Inflammatory macrophage treated with lipopolysaccharide for 4 hours (primary cell): ENCODE measurements around the gene ZFYVE28.
A peak's percentile ranks its signal among the peaks of the same experiment; 100 is the strongest.
"Not testable (repeated sequence)": the region's sequence is repeated elsewhere in the genome, so short reads cannot be mapped to it uniquely, and the experiment has no call there.

ENCODE experiments used
- DNase-seq: peaks from one replicate; pipeline ENCODE4 v3.0.0-alpha.2; 2020

The ZFYVE28 gene

DNA sequence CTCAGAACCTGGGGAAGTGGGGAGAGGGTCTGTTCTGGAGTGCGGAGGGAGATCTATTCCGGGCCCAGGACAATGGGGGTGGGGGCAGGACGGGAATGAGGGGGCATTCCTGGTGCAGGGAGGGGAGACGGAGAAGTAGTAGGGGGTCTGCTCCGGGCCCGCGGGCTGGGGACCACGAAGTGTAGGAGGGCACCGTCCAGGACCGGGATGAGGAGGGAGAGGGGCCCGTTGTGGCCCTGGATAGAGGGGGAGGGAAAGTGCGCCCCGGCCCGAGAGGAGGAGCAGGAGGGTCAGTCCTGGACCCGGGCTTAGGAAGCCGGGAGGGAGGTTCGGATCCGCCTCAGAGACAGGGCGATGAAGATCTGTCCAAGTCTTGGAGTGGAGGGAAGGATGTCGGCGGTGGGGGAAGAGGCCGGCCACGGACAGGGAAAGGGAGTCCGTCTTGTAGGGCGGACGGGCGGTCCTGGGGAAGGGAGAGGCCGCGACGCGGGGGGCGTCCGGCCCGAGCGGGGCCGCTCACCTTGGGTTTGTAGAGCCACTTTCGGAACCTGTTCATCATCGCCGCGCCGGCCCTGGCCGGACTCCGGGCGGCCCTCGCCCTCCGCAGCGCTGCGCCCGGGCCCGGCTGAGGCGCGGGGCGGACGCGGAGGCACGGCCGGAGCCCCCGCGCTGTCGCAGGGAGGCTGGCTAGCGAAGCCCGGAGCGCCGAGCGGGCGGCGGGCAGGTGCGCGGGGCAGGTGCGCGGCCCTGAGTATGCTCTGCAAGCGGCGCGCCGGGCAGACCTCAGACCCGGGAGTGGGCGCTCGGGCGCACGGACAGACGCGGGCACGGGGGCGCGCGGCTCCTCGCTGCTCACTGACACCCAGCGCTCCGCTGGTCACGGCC lies at the start of gene ZFYVE28:
Gene ZFYVE28, minus strand, starts transcription at position 881 of the 885 bp plus-strand sequence. Its CDS starts 322 bp downstream, at position 559.
- no peak for DNase-seq

DNA sequence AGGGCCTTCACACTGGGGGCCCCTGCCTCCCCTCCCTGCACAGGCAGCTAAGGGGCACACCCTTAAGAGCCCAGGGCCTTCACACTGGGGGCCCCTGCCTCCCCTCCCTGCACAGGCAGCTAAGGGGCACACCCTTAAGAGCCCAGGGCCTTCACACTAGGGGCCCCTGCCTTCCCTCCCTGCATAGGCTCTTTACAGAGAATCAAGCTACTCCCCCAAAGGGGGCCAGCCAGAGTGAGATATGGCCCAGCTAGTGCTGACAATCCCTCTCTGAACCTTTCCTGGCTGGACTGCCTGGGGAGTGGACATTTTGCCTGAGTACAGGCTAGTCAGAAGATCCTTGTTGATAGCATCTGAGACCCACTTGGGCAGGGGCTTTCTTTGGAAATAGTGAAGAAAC lies 47.1 kb upstream of the ZFYVE28 start:
- DNase-seq = not testable (repeated sequence)

DNA sequence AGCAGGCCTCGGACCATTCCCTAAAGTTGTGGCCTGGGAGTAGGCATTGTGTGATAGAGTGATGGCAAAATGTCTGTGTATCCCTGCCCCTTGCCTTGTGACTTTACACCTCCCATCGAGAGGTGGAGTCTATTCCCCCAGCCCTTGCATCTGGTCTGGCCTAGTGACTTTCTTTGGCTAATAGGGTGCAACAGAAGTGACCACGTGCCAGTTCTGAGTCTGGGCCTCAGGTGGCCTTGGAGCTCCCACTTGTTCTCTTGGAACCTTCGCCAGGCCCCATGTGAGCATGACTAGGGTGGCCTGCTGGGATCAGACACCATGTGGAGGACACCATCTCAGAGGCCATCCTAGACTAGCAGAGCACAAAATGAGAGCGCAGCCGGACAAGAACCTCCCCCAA lies 46.6 kb upstream of the ZFYVE28 start:
- DNase-seq = no peak

DNA sequence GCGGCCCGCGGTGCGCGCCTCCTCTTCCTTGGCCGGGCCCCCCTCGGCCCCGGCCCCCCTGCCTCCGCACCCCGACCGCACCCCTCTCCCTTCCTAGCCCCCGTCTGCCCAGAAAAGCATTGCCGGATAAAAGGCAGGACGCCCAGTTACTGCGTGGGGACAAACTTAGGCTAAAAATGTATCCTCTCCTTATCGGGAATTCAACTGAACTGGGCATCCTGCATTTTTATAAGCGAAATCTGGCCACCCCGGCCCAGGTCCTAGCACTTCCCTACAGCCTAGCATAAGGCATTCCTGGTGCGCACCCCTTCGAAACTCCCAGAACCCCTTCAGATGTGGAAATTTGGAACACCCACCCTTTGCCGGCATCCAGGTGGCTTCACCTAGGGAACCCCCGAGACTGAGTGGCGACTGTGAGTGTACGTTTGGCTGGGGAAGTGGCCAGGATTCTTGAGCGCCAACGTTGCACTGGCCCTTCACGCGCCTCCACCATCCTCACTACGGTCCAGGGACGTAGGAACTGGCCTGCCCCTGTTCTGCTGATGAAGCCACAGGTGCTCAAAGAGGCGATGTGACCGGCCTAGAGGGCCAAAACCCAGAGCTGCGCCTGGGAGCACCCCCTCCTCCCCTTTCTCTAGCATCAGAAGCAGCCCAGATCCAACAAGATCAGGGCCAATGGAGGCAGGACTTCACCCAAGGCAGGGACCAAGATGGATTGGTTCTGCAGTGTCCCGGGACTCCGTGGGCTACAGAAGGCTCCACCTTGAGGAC lies 44.7 kb upstream of the ZFYVE28 start:
- DNase-seq = no peak

DNA sequence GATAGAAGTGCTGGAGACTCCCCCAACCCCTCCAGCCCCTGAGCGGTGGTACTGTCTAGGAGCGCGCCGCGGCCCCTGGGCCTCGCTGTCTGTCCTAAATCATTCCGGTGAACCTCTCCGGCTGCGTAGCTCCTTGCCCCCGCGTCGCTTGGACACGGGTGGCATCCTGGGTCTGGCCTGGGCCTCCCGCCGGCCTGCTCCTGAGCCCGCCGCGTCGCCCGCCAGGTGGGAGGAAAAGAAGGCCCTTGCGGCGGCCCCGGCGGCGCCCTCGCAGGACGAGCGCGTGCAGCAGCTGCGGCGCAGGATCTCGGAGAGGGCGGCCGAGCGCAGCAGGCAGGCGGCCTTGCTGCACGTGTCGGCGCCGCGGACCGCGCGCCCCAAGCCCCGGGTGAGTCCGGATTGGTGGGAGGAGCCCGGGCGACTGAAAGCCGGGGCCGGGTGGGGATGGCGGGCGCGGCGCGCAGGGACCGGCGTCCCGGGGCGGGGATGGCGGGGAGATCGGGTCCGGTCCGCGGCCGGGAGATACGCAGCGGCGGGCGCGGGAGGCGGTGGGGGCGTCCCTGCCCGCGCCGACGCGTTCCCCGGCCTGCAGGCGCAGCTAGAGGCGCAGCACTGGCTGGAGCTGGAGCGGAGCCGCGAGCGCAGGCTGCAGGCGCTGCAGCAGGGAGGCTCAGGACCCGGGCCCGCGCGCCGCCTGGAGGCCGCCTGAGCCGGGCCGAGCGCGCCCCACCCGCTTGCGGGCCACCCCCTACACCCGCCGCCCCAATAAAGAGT lies 44.0 kb upstream of the ZFYVE28 start:
- peak; percentile 59 for DNase-seq

DNA sequence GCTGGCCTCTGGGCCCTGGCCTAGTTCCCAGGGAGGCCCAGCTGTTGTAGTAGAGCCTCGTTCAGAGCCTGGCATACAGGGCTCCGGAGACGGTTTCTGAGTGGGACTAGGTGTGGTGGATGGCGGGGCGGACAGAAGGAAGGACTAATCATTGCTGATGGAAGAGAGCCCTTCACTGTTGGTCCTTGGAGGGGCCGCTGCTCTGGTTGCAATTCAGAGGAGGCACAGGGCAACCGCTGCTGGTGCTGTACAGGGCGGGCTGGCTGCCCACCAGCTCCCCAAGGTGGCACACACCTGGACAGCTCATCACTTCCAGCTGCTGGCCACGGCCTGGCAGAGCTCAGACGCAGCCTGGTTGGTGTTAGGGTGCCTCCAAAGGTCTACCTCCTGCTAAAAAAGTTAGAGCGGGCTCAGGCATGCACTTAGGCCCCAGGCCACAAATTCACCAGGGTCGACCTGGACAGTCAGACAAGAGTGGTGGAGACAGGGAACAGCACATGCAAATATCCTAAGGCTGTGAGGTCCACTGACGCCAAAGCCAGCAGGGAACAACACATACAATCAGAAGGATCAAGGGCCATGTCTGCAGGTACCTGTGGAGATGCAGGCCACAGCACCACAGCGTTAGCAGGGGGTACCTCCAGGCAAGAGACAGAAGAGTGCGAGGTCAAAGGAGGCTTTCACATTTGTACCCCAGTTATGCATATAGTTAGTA lies 43.0 kb upstream of the ZFYVE28 start:
- DNase-seq = no peak

DNA sequence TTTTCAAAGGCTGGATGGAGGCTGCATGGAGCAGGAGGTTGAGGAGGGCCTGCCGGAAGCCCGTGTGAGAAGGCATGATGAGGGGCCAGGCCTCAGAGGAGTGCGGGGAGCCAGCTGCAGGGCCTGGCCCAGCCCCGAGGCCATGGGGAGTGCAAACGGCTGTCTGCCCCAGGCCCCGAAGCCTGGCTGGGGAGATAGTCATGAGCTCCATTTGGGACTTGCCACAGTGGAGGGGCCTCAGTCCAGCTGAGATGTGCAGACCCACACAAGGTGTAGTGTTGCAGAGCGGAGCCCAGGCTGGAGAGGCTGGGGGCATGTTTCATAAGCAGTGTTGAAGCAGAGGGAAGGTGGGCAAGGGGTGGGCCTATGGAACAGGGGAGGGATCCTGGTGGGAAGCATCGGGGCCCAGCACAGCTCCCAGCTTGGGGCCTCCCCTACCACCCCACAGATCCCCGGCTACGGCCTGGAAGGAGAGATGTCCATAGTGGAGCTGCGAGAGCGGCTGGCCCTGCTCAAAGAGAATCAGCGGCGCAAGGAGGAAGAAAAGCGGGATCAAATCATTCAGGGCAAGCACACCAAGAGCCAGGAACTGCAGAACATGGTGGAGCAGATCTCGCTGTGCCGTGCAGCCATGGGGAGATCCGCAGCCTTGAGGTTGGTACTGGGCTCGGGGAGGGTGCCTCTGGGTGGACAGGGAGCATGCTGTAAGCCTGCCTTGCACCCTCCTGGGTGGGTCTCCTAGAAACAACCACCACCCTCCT lies 41.3 kb upstream of the ZFYVE28 start:
- no peak for DNase-seq

DNA sequence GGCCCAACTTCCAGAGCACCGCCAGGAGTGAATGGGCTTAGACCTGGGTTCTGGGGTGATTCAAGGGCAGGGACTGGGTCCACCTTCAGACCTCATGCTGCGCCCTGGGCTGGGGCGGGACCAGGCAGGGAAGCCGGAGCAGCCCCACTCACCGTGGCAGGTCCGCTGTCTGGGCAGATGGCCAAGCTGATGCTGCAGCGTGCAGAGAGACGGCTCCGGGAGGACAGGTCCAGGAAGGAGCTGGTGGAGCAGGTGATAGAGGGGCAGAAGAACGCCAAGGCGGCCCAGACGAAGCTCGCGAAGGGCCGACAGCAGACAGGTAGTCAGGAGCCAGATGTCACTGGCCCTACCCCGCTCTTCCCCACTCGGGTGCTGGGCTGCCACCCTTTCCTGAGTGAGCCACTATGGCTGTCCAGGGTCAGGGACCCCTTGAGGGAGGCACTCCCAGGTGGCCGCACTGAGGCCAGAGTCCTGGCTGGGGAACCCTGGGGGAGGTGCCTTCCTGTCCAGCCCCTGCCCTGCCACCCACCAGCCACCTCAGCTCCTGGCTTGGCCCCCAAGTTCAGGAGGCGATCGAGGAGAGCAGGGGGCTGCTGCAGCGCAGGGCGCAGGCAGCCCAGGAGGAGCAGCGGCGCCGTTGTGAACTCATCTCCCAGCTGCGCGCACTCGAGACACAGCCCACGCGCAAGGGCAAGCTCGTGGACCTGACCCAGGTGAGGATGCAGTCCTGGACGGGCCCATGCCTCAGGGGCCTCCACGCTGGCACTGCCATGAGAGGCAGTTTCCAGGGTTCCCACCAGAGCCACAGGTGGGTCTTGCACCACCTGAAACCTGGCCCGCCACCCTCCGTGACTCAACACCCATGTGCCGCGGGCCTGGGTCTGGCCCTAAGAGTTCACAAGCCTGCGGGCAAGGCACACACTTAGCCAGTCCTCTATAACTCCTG lies 40.4 kb upstream of the ZFYVE28 start:
- no peak for DNase-seq

DNA sequence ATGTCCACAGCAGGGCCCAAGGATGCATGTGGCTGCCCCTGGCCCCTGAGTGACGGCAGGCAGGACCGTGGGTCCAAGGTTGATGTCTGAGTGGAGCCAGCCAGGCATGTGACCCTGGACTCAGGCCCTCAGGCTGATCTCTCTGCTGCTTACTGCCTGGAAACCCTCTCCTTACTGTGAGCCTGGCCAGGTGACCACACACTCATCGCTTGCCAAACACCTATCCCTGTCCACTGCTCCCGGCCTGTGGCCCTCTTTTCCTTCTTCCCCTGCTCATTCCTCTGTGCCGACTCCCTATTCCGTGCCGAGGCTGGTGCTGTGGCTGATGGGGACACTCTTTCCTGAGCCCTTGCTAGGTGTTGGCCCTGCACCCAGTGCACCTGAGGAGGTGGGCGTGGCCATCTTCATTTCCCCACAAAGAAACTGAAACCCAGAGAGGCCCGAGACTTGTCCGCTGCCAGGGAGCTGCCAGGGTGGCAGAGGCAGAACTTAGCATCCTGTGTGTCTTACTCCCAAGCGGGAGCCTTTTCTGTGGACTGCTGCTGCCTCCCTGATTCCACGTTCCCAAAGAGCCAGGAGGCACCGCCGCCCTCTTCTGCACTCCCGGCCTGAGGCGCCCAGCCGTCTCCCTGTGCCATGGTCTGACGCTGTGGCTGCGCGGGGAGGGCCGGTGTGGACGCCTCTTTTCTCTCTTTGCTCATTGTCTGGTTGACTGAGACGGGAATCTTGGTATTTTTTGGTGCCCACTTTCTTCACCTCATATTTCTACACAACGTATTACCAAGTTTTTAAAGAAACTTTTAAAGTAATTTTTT lies 39.2 kb upstream of the ZFYVE28 start:
- no peak for DNase-seq

DNA sequence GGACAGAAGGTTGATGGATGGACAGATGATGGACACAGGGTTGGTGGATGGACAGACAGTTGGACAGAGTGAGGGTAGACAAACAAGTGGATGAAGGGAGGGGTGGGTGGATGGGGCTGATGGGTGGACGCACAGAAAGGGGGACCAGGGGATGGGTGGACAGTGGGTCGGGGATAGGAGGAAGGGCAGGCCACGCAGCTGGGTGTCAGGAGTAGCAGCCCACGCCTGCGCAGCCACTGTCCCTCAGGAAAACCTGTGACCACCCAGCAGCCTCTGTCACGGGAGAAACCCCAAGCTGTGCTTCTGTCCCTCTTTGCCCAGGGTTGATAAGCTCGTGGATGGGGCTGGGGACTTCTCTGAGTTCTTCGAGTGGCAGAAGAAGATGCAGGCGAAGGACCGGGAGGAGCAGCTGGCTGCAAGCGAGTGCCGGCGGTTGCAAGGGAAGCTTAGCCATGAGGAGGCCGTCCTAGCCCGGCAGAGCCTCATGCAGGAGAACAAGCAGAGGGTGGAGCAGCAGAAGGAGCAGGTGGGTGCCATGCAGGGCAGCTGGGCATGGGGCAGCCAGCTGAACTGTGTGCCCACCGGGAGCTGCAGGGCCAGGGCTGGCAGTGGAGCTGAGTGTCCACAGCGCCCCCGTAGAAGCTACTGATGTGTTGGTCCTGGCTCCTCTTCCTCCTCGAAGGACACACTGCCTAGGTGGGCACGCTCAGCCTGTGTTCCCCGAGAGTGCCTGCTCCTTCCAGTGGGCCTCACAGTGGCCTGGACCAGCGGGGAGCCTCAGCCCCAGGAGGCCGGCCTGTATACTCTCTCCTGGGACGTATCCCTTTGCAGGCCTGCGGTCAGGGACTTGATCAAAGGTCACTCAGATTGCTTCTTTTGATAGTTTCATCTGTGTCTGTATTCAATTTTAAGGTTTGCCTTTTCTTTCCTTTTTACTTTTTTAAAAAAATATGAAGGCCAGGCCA lies 33.7 kb upstream of the ZFYVE28 start:
- DNase-seq = no peak

DNA sequence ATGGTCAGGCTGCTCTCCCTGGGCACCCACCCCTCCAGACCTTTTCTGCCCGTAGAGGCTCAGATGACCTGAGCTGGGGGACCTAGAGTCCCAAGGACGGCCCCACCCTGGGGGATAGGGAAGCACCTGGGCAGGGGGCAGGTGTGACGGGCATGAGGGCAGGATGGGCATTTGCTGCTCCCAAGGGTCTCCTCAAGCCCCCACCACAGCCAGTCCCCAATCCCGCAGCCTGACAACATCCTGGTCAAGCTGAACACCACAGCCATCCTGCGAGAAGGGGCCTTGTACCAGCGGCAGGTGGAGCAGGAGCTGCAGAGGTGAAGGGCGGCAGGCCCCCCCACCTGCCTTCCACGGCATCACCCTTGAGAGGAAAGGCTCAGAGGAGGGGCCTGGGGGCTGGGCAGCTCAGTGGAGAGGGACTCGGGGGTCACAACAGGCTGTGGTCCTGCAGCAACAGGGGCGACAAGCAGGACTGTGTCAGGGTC lies 32.6 kb upstream of the ZFYVE28 start:
- DNase-seq = no peak

DNA sequence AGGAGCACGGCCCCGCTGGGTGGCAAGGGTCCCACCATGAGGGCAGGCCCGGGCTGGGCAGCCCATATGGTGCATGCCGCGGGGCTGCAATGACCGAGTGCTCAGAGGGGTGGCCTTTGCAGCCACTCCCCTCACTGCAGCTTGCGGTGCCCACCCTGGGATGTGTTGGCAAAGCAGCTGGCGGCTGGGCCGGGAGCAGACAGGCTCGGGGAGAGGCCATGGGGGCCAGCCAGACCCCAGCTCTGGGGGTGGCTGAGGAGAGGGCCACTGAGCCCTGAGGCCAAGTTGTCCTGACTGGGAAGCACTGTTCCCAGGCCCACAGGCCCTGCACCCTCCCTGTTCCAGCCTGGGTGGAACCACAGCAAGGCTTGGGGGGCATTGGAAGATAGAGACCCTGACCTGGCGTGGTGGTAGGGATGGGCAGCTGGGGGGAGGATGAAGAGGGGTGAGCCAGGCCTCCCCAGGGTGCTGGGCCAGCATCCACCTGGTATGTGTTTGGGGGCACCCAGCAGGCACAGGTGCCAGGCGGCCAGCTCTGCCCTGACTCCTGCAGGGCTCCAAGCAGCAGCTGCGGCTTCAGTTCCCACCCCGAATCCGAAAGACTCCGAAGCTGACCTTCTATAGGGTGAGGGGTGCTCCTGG lies 32.1 kb upstream of the ZFYVE28 start:
- no peak for DNase-seq

DNA sequence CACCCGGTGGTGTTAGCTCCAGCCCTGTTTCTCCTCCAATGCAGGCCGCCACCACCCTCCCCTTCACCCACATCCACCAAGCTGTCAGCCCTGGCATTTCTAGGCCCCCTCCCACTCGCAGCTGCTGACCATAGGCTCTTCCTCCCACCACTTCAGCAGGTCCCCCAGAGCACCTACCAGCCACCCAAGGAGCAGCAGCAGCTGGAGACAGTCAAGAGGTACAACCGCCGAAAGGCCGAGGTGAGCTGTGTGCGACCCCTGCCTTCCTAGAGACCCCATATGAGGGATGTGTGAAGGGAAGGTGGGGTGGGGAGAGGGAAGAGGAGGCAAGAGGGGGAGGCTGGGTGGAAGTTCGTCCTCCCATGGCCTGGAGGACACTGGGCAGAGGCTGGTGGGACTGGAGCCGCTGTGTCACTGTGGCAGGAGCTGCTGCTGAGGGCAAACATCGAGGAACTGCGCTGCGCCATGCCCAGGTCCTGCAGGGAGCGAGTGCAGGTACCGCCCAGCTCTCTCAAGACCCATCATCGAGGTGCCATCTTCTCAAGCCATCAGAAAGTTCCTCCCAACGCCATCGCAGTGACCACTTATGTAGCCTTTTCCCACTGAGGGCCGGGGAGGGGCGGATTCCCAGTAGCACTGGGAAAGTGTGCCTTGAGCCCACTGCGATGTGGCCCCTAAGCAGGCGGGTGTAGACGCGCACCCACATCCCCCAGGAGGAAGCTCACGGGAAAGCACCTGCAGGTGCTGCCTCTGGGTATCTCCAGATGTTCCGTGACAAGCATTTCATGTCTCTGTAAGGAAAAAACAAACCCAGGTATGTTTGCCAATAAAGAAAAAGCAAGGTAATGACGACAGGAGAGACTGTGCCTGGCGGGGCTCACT lies 31.3 kb upstream of the ZFYVE28 start:
- DNase-seq = no peak

DNA sequence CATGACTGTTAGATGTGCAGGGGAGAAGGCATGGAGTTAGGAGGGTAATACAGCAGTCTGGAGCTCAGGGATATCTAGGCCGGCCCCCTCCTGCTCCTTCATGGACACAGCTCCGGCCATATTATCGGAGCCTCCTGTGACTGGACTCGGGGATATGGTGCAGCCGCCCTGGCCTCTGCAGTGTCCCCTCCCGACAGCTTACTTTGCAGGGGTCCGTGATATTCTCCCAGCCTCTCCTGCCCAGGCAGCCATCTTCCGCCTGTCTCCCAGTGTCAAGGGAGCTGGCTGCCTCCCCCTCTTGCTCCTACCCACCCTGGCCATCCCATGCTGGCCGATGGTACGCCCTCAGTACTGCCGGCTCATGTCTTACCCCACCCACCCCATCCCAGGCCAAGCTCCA lies 30.6 kb upstream of the ZFYVE28 start:
- no peak for DNase-seq

DNA sequence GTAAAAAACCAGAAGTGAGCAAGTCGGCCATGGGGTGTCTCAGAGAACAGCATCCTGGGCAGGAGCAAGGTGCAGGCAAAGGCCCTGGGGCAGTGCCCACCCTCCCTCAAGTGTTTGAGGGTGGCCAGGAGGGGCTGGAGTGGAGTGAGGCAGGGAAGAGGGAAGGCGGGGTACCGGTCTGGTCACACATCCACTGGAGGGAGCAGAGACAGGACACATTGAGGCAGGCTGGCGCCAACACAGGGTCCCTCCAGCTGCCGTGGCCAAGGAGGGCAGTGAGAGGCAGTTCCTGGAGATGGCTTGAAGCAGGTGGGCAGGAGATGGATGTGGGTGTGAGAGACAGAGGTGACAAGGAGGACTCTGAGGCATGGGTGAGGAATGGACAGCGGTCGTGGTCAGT lies 30.1 kb upstream of the ZFYVE28 start:
- DNase-seq = no peak

DNA sequence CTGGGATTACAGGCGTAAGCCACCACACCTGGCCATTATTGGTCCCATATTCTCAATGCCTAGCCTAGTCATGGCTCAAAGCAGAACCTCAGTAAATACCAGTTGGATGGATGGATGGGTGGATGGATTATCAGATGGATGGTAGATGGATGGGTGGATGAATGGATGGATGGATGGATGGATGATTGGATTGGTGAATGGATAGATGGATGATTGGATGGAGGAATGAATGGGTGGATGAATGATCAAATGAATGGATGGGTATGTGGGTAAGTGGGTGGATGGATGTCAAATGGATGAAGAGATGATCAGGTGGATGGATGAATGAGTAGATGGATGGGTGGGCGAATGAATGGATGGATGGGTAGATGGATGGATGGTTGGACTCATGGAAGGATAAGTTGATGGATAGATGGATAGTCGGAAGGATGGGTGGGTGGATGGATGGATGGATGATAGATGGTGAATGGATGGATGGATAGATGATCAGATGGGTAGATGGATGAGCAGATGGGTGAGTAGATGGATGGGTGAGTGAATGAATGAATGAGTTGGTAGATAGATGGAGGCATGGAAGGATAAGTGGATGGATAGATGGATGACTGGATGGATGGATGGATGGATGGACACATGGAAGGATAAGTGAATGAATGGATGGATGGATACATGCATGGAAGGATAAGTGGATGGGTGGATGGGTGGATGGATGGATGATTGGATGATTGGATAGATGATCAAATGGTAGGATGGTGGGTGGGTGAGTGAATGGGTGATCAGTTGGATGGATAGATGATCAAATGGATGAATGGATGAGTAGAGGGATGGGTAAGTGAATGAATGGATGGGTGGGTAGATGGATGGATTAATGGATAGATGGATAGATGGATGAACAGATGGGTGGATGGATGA lies 28.5 kb upstream of the ZFYVE28 start:
- no peak for DNase-seq
